RWPE2 (cell line): Measurements from ENCODE around the gene FAM107B.

Experiments
- ATAC-seq: fragments of 200-7000 bp; cut with Tn5 transposase; 3 replicates; pipeline ENCODE4 v1.9.1; 2021; ENCODE audit warnings: low read depth
- DNase-seq: peaks from one replicate; pipeline ENCODE4 v3.0.0-alpha.2; 2020; ENCODE audit warnings: low spot score
- H3K27ac ChIP-seq: fragments of 450-650 bp; 2 replicates; pipeline ENCODE4 v1.5.1; 2017; ENCODE audit warnings: mild to moderate bottlenecking; ENCODE audit not compliant: poor library complexity, severe bottlenecking
- H3K27me3 ChIP-seq: fragments of 250-450 bp; sonication (Bioruptor Pico); 2 replicates; pipeline ENCODE4 v1.5.1; 2021; ENCODE audit warnings: mild to moderate bottlenecking, moderate library complexity; ENCODE audit not compliant: insufficient read depth, poor library complexity, severe bottlenecking
- H3K36me3 ChIP-seq: fragments of 250-450 bp; sonication (Bioruptor Pico); 2 replicates; pipeline ENCODE4 v1.5.1; 2020; ENCODE audit warnings: low read depth, mild to moderate bottlenecking, moderate library complexity
- H3K4me1 ChIP-seq: fragments of 250-450 bp; sonication (Bioruptor Pico); 2 replicates; pipeline ENCODE4 v1.5.1; 2021; ENCODE audit warnings: mild to moderate bottlenecking, moderate library complexity; ENCODE audit not compliant: insufficient read depth, poor library complexity, severe bottlenecking
- H3K4me3 ChIP-seq: fragments of 250-450 bp; sonication (Bioruptor Pico); 2 replicates; pipeline ENCODE4 v1.5.1; 2021; ENCODE audit warnings: mild to moderate bottlenecking, moderate library complexity; ENCODE audit not compliant: severe bottlenecking
- H3K9me3 ChIP-seq: fragments of 250-450 bp; sonication (Bioruptor Pico); 2 replicates; pipeline ENCODE4 v1.5.1; 2021; ENCODE audit warnings: mild to moderate bottlenecking, moderate library complexity; ENCODE audit not compliant: severe bottlenecking
- TF ChIP-seq, protein P1 (sequence below): fragments of 450-650 bp; IDR thresholded peaks from one replicate; pipeline ENCODE4 v1.5.1; 2017; ENCODE audit warnings: mild to moderate bottlenecking, moderate library complexity; ENCODE audit not compliant: poor library complexity, severe bottlenecking

Gene FAM107B

GRCh38 chr10:14701466-14701865 is 73.2 kb downstream of the FAM107B start:
- H3K4me3 ChIP-seq, result no peak overlapping the region
- H3K9me3 ChIP-seq, result no peaks in the 10 kb centered on the region
- DNase-seq (no peak), ATAC-seq (no peak)
- H3K36me3 ChIP-seq, result no peaks in the 10 kb centered on the region
- TF ChIP-seq, protein P1, sequence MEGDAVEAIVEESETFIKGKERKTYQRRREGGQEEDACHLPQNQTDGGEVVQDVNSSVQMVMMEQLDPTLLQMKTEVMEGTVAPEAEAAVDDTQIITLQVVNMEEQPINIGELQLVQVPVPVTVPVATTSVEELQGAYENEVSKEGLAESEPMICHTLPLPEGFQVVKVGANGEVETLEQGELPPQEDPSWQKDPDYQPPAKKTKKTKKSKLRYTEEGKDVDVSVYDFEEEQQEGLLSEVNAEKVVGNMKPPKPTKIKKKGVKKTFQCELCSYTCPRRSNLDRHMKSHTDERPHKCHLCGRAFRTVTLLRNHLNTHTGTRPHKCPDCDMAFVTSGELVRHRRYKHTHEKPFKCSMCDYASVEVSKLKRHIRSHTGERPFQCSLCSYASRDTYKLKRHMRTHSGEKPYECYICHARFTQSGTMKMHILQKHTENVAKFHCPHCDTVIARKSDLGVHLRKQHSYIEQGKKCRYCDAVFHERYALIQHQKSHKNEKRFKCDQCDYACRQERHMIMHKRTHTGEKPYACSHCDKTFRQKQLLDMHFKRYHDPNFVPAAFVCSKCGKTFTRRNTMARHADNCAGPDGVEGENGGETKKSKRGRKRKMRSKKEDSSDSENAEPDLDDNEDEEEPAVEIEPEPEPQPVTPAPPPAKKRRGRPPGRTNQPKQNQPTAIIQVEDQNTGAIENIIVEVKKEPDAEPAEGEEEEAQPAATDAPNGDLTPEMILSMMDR, result no peak
- no peaks in the 10 kb centered on the region for H3K27me3 ChIP-seq
- H3K4me1 ChIP-seq, result no peaks in the 10 kb centered on the region
- no peak overlapping the region for H3K27ac ChIP-seq

DNA sequence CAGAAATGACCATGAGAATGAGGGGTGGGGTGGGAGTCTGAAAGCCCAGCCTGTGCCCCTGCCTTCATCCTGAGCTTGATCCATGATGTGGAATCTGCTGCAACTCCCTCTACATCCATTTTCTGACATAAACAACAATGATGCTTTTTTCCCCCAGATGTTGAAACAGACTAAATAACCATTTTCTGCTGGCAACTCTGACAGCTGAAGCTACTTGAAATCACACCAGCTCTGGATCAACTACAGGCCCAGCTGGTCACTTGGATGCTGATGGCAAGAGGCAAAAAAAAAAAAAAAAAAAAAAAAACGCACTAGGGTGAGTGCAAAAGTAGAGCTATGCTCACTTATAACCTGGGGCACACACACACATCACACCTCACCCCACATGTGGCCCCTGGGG is 74.2 kb downstream of the FAM107B start:
- no peaks in the 10 kb centered on the region for H3K27me3 ChIP-seq
- H3K4me3 ChIP-seq, result no peak overlapping the region
- ATAC-seq, result no peak
- no peaks in the 10 kb centered on the region for H3K36me3 ChIP-seq
- no peaks in the 10 kb centered on the region for H3K4me1 ChIP-seq
- TF ChIP-seq, protein P1, result no peak
- no peak for DNase-seq
- H3K27ac ChIP-seq, result no peak overlapping the region
- H3K9me3 ChIP-seq, result no peaks in the 10 kb centered on the region

DNA sequence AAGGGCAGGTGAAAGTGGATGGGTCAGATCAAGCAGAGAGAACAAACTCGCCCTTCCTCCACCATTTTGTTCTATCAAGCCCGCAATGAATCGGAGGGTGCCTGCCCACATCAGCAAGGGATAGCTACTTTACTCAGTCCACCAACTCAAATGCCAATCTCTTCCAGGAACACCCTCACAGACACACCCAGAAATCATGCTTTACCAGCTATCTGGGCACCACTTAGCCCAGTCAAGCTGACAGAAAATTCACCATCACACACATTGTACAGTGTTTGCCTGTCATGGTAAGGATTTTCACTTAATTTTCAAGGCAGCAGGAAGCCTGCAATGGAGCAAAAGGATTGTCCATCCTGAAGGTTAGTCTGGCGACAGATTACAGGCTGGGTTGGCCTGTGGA is 75.2 kb downstream of the FAM107B start:
- H3K9me3 ChIP-seq, result no peaks in the 10 kb centered on the region
- ATAC-seq (no peak), DNase-seq (no peak)
- H3K27ac ChIP-seq, result no peak overlapping the region
- no peak overlapping the region for H3K4me3 ChIP-seq
- H3K27me3 ChIP-seq, result no peaks in the 10 kb centered on the region
- no peaks in the 10 kb centered on the region for H3K4me1 ChIP-seq
- no peaks in the 10 kb centered on the region for H3K36me3 ChIP-seq
- TF ChIP-seq, protein P1, result no peak

DNA sequence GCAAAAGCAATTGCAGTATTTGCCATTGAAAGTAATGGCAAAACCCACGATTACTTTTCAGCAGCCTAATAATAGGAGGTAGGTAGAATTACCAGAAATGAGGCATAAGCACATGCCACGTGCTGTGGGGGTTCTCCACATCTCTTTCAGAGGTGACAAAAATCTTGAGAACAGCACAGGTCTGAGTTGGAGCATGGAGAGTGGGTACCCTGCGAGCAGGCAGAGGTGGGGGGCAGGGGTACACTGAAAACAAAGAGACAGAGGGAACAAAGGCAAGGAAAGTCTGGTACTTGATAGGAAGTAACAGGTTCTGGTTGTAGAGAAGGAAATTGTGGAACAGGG is 75.9 kb downstream of the FAM107B start:
- no peaks in the 10 kb centered on the region for H3K36me3 ChIP-seq
- no peaks in the 10 kb centered on the region for H3K9me3 ChIP-seq
- ATAC-seq (no peak), DNase-seq (no peak)
- TF ChIP-seq, protein P1, result no peak
- H3K4me3 ChIP-seq, result no peak overlapping the region
- no peaks in the 10 kb centered on the region for H3K27me3 ChIP-seq
- no peak overlapping the region for H3K27ac ChIP-seq
- H3K4me1 ChIP-seq, result no peaks in the 10 kb centered on the region

DNA sequence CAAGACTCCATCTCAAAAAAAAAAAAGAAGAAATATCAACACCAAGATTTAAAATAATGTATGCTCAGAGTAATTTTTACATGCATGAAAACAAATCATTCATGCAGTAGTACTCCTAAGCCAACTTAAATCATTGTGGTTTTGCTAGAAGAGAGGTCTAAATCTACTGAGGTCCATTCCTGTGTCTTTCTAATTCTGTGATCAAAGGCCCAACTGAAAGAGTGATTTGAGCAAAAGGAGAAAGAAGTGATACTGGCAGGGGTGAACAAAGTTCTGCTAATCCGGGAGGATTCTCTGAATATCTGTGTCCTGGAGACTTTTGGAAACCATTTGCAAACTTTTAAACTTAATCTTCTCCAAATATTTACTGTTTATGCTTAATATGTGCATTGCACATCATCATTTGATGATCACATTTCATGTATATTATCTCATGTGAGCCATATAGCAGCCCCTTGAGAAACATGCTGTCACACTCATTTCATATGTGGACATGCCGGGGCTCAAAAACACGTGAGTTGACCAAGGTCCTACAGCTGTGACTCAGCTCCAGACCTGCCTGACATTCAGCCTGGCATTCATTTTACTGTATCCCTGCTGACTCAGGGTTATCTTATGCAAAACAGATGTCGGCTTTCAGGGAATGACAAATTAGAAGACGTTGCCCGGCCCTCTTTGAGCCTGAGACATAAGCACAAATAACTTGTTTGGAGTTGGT is 76.4 kb downstream of the FAM107B start:
- Histone ChIP-seq H3K4me3 (no peak overlapping the region), H3K9me3 (no peaks in the 10 kb centered on the region), H3K27me3 (no peaks in the 10 kb centered on the region), H3K36me3 (no peaks in the 10 kb centered on the region), H3K27ac (no peak overlapping the region), H3K4me1 (no peaks in the 10 kb centered on the region)
- TF ChIP-seq, protein P1, result no peak
- ATAC-seq (no peak), DNase-seq (no peak)
